GM19099 (cell line): Measurements from ENCODE around the gene CFD.

ENCODE experiments used
- POLR2A ChIP-seq: IDR thresholded peaks from 3 replicates; pipeline ENCODE4 v1.6.1; 2011; ENCODE audit warnings: low read depth; ENCODE audit not compliant: insufficient read length; ENCODE audit errors: extremely low read depth

CFD gene

DNA sequence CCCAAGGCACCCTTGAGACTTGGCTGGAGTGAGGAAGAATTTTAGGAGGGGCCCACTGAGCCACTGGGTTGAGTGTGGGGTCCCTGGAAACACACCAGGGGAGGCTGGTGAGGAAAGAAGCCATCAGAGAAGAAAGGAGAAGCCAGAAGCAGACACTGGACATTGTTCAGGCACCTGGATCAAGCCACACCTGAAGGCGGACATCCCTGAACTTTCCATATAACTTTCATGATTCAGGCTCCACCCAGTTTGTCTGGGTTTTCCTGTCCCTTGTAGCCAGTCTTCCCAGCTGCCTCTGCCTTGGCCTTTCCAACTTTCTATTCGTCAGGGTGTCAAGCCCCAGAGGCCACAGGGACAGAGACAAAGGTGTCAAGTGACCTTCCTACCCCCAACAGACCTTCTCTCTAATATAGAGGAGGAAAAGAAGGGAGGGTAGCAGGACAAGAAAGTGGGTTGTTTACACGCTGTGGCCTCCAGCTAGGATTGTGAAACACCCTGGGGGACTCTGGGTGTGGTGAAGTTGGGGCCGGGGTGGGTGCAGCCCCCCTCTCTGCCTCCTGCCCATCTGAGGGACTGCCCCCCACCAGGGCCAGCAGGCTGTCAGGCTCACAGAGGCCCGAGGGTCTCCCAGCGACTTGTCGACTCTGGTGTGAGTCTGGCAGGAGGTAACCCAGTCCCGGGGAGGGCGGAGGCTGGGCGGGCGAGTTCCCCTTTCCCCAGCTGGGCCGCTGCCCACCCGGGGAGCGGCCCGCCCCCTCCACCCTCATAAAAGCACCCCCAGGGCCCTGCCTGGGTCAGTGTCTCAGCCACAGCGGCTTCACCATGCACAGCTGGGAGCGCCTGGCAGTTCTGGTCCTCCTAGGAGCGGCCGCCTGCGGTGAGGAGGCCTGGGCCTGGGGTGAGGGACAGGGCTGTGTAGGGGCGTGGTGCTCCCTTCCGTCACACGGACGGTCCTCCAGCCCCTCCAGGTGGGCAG, at the start of gene CFD:
Gene CFD, plus strand, starts transcription at position 797 of the 976 bp plus-strand sequence. Its CDS starts 26 bp downstream, at position 823.
- TF ChIP-seq POLR2A, result no peak

DNA sequence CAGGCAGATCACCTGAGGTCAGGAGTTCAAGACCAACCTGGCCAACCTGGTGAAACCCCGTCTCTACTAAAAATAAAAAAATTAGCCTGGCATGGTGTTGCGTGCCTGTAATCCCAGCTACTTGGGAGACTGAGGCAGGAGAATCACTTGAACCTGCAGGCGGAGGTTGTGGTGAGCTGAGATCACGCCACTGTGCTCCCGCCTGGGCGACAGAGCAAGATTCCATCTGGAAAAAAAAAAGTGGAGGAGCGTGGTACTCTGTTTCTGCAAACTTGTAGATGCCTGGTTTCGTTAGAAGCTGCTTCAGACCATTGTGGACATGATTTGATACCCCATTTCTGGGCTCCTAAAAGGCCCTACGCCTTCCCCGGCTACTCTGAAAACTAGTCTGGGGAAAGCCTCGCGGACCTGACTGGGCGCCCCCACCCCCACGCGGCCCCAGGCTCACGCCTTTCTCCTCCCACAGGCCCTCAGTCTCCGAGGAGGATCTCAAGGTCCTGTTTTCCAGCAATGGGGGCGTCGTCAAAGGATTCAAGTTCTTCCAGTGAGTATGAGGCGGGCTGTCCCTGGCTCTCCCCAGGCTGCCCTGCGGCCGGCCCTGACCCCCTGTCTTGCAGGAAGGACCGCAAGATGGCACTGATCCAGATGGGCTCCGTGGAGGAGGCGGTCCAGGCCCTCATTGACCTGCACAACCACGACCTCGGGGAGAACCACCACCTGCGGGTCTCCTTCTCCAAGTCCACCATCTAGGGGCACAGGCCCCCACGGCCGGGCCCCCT, 49.2 kb upstream of the CFD start:
- no peak for TF ChIP-seq POLR2A

DNA sequence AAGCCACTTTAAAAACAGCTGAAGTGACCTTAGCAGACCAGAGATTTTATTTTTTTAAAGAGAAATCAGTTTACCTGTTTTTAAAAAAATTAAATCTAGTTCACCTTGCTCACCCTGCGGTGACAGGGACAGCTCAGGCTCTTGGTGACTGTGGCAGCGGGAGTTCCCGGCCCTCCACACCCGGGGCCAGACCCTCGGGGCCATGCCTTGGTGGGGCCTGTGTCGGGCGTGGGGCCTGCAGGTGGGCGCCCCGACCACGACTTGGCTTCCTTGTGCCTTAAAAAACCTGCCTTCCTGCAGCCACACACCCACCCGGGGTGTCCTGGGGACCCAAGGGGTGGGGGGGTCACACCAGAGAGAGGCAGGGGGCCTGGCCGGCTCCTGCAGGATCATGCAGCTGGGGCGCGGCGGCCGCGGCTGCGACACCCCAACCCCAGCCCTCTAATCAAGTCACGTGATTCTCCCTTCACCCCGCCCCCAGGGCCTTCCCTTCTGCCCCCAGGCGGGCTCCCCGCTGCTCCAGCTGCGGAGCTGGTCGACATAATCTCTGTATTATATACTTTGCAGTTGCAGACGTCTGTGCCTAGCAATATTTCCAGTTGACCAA, 48.5 kb upstream of the CFD start:
- no peak for TF ChIP-seq POLR2A

DNA sequence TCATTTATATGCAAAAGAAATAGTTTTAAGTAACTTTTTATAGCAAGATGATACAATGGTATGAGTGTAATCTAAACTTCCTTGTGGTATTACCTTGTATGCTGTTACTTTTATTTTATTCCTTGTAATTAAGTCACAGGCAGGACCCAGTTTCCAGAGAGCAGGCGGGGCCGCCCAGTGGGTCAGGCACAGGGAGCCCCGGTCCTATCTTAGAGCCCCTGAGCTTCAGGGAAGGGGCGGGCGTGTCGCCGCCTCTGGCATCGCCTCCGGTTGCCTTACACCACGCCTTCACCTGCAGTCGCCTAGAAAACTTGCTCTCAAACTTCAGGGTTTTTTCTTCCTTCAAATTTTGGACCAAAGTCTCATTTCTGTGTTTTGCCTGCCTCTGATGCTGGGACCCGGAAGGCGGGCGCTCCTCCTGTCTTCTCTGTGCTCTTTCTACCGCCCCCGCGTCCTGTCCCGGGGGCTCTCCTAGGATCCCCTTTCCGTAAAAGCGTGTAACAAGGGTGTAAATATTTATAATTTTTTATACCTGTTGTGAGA, 47.9 kb upstream of the CFD start:
- TF ChIP-seq POLR2A, result no peak

DNA sequence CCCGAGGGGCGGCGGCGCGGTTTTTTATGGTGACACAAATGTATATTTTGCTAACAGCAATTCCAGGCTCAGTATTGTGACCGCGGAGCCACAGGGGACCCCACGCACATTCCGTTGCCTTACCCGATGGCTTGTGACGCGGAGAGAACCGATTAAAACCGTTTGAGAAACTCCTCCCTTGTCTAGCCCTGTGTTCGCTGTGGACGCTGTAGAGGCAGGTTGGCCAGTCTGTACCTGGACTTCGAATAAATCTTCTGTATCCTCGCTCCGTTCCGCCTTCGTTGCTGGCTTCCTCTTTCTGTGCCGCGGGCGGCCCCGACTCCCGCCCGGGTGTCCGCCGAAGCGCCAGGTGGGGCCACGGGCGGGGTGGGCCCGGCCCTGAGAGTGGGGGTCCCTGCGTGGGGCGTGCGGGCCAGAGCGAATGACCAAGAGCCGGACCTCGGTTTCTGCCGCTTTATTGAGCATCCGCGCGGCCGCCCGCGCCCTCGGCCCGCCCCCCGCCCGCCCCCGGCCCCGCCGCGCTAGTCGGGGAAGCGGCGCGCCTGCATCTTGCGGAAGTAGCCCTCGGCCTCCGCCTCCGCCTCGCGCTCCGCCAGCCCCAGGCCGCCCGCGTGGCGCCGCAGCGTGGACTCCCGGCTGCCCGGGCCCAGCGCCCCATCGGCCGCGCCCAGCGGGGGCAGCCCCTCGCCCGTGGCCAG, 47.3 kb upstream of the CFD start:
- TF ChIP-seq POLR2A, result no peak

DNA sequence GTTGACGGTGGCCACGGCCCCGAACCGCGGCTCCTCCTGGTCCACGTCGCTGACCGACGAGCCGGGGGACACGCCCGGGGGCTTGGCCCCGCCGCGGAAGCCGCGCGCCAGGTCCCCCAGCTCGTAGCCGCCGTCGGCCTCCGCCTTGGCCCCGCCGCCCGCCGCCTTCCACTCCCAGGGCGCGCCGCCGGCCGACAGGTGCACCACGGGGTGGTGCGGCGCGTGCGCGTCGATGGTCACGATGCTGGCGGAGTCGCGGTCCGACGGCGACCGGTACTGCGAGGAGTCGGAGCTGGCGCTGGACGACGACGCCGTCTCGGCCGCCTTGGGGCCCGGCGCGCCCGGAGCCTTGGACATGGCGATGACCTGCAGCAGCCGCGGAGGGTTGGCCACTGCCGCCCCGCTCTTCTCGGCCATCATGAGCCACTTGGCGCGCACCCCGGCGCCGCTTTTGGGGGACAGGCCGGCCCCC, 46.7 kb upstream of the CFD start:
- TF ChIP-seq POLR2A, result no peak

DNA sequence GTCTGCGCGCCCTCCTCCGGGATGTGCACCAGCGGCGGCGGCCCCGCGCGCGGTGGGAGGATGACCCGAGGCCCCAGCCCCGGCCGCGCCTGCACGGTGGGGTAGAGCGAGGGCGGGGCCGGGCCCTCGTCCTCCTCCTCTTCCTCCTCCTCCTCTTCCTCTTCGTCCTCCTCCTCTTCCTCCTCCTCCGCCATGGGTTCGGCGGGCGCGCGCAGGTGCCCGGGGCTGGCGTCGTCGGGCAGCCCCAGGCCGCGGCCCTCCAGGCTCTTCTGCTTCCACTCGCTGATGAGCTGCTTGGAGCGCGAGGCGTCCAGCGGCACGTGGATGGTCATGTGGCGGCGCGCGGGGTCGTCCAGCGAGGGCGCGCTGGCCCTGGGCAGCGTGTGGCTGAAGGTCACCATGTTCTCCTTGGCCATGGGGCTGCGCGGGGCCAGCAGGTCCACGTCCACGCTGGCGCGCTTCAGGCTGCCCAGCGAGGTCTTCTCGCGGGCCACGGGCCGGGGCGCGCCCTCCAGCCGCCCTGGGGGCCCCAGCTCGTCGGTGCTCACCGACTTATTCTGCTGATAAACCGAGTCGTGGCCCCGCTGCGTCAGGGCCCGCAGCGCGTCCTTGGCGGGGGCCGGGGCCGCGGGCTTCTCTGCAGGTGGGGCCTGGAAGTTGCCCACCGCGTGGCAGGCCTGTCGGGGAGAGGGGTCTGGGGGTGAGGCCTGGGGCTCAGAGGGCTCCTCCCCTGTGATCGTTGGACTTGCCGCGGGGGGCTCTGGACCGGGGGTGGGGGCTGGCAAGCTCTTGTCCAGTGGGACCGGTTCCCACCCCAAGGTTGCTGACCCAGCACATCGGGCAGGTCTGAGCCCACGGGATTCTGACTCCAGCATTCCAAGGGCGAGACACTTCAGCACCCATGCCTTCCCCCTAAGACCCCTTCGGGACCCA, 46.0 kb upstream of the CFD start:
- no peak for TF ChIP-seq POLR2A

DNA sequence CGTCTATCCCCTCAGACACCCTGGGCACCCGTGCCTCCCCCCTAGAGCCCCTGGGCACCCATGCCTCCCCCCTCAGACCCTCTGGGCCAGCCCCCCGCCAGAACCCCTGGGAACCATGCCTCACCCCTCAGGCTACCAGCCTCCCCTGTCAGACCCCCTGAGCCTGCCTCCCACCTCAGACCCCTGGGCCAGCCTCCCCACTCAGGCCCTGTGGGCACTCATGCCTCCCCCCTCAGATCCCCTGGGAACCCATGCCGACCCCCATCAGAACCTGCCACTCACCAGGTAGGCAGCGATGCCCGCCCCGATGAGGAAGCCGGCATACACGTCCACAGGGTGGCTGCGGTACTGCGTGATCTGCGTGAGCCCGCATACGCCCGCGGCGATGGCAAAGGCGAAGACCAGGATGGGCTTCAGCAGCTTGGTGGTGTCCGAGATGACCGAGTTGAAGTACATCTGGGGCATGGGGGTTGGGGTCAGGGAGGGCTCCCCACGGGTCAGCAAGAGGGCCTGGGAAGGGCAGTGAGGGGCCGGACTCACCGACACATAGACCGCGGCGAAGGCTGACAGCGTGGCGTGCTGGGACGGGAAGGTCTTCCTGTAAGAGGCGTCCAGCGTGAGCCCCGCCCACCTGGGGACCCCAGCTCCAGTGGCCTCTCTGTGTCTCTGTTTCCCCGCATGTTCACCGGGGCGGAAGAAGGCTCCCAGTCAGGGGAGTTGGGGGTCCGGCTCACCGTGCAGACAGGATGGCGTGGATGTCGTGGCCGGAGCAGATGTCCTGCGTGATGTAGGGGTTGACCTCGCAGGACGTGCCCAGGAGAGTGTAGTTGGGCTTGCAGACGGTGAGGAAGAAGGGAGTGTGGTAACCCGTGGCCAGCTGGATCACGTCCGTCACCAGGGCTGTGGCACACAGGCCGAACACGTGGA, 45.0 kb upstream of the CFD start:
- TF ChIP-seq POLR2A, result no peak

DNA sequence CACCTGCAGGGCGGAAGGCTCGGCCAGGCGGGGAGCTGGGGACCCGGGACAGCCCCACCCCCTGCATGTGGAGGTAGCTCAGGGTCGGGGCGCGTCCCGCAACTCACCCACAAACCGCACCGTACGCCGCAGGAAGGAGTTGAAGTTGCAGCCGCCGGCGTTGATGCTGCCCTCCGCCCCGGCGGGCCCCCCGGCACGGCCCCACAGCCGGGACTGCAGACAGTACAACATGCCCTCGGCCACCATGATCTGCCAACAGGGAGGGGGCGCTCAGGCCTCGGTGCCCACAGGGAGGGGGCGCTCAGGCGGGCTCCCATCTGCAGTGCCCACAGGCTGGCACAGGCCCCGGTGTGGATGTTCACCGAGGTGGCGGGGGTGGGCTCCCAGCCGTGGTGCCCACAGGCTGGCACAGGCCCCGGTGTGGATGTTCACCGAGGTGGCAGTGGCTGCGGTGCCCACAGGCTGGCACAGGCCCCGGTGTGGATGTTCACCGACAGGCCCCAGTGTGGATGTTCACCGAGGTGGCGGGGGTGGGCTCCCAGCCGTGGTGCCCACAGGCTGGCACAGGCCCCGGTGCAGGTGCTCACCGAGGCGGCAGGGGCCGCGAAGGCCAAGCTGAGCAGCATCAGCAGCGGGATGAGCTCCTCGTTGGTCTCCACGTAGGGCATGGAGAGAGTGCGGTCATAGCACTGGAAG, 44.2 kb upstream of the CFD start:
- TF ChIP-seq POLR2A, result no peak

DNA sequence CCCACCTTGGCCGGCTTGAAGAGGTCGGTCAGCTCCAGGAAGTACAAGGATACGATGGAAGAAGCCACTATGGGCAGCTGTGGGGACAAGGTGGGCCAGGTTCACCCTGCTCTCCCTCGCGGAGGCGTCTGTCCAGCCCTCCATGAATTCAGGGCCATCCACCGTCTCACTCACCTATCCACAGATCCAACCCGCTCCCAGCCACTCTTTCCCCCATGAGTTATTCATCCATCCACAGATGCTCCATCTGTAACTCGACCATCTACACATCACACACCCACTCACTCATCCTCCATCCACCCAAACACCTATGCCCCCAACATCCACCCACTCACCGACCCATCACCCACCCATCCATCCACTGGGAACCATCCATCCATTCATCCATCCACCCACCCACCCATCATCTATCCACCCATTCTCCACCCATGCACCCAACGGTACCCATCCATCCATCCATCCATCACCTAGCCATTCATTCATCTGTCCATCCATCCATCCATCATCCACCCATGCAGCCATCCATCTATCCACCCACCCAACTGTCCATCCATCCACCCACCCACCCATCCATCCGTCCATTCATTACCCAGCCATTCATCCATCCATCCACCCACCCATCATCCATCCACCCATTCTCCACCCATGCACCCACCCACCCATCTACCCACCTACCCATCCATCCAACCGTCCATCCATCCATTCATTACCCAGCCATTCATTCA, 43.5 kb upstream of the CFD start:
- no peak for TF ChIP-seq POLR2A

DNA sequence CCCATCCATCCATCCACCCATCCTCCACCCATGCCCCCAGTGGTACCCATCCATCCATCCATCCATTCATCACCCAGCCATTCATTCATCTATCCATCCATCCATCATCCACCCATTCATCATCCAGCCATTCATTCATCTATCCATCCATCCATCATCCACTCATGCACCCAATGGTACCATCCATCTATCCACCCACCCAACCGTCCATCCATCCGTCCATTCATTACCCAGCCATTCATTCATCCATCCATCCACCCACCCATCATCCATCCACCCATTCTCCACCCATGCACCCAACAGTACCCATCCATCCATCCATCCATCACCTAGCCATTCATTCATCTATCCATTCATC, 43.0 kb upstream of the CFD start:
- no peak for TF ChIP-seq POLR2A
